Limb (tissue), 2 donors: ENCODE measurements around the gene PHC2.

ENCODE experiments used
- DNase-seq, 2 donors: peaks; one replicate each; pipeline ENCODE4 v3.0.0-alpha.2; 2016; ENCODE audit errors: extremely low spot score in 2 of 2

The PHC2 gene

DNA sequence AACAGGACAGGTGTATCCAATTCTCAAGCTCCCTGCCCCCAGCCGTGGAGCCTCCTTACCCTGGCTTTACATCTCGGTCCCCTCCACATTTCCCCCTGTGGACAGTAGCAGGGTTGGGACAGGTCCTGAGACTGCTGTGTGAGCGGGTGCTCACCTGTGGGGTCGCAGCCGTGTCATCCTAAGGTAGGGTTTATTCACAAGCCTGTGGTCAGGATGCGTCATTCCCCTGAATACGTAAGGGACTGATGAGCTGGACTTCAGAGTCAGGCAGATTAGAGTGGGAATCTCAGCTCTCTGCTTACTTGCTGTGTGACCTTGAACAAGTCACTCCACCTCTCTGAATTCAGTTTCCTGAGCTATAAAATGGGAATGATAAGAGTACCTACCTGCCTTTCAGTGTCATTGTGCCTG lies 156.9 kb downstream of the PHC2 start:
- no peak for DNase-seq
